M059J (cell line): ENCODE results near the gene LDLRAD4. TPM values are rescaled to one million over a fixed set of nuclear protein-coding genes. Genes with fewer than 3 reads are reported as not detected.

Experiments used
- DNase-seq: peaks from one replicate; pipeline ENCODE4 v3.0.0-alpha.2; 2012; ENCODE audit warnings: low read depth
- total RNA-seq: library from RNA; depleted of rRNA; stranded (reverse); fragments of >200 nt; shearing (Covaris generic); gene quantifications from 2 replicates; pipeline ENCODE4 v1.2.3, GENCODE V29; 2014

LDLRAD4 gene
- total RNA-seq, 1 experiment from 2014 or later, result 1.9 TPM

- DNase-seq, result peak; percentile 16
These were observed 65.9 kb downstream of the LDLRAD4 start for GRCh38 chr18:13284330-13285027.

- no peak for DNase-seq
These were observed 67.3 kb downstream of the LDLRAD4 start for GRCh38 chr18:13285874-13286273.

- no peak for DNase-seq
These were observed 68.0 kb downstream of the LDLRAD4 start for GRCh38 chr18:13286456-13287125.

- DNase-seq, result no peak
These were observed 68.8 kb downstream of the LDLRAD4 start for GRCh38 chr18:13287372-13287771.

- DNase-seq, result no peak
These were observed 70.1 kb downstream of the LDLRAD4 start for GRCh38 chr18:13288509-13289133.

GRCh38 chr18:13289481-13290205 is 71.1 kb downstream of the LDLRAD4 start:
- peak; percentile 31 for DNase-seq

GRCh38 chr18:13290856-13291271 is 72.3 kb downstream of the LDLRAD4 start:
- DNase-seq, result no peak

- DNase-seq, result no peak
These were observed 72.7 kb downstream of the LDLRAD4 start for GRCh38 chr18:13291299-13291698.

- no peak for DNase-seq
These were observed 73.3 kb downstream of the LDLRAD4 start for GRCh38 chr18:13291745-13292447.

- DNase-seq, result peak; percentile 49
These were observed 74.2 kb downstream of the LDLRAD4 start for GRCh38 chr18:13292736-13293135.

- DNase-seq, result no peak
These were observed 75.7 kb downstream of the LDLRAD4 start for GRCh38 chr18:13294309-13294708.

GRCh38 chr18:13295894-13296293 is 77.3 kb downstream of the LDLRAD4 start:
- DNase-seq, result no peak

GRCh38 chr18:13296867-13297574 is 78.5 kb downstream of the LDLRAD4 start:
- no peak for DNase-seq

GRCh38 chr18:13298262-13298661 is 79.7 kb downstream of the LDLRAD4 start:
- DNase-seq, result no peak

GRCh38 chr18:13300029-13300428 is 81.5 kb downstream of the LDLRAD4 start:
- DNase-seq, result no peak

GRCh38 chr18:13300796-13301195 is 82.2 kb downstream of the LDLRAD4 start:
- DNase-seq, result no peak

- DNase-seq, result peak; percentile 55
These were observed 83.5 kb downstream of the LDLRAD4 start for GRCh38 chr18:13302040-13302439.

- peak; percentile 38 for DNase-seq
These were observed 84.1 kb downstream of the LDLRAD4 start for GRCh38 chr18:13302457-13303225.

GRCh38 chr18:13303756-13304364 is 85.3 kb downstream of the LDLRAD4 start:
- DNase-seq, result peak; percentile 37

GRCh38 chr18:13305301-13305700 is 86.7 kb downstream of the LDLRAD4 start:
- peak; percentile 18 for DNase-seq
